A549 (cell line): Measurements from ENCODE around the gene TMEM200C. TPM values are rescaled to one million over a fixed set of nuclear protein-coding genes. Genes with fewer than 3 reads are reported as not detected.

ENCODE experiments used
- ATAC-seq, 2 experiments: fragments of 200-7000 bp in 1 of 2; fragments of >200 bp in 1 of 2; cut with Nextera tagmentation in 1 of 2; cut with Tn5 transposase in 1 of 2; 3 replicates each; pipeline versions ENCODE4 v1.8.0 to v1.9.1; 2018 to 2020; ENCODE audit warnings: mild to moderate bottlenecking in 1 of 2, moderate library complexity in 1 of 2
- CTCF ChIA-PET: fragments of 300-600 bp; sonication (Branson Sonifier 250); formaldehyde crosslinking; extraction: SDS; loops from one replicate; lab custom pipeline; 2021; ENCODE audit warnings: antibody characterized with exemption, inconsistent platforms; lab: Yijun Ruan, JAX
- POLR2A ChIA-PET: fragments of 350-600 bp; formaldehyde crosslinking; extraction: SDS; loops from one replicate; lab custom pipeline; 2021; ENCODE audit warnings: antibody characterized with exemption, inconsistent platforms; lab: Yijun Ruan, JAX
- DNase-seq, 2 experiments: peaks; one replicate each; pipeline versions ENCODE4 v3.0.0 to v3.0.0-alpha.2; 2011 to 2016; ENCODE audit warnings: low read depth in 1 of 2, low spot score in 1 of 2
- FAIRE-seq: peaks from 2 replicates; lab custom pipeline; 2011; peaks lifted over from hg19 to GRCh38; lab: Jason Lieb, UNC
- H3K27ac ChIP-seq, 2 experiments: fragments of >200 bp; sonication (Bioruptor Twin); formaldehyde crosslinking; 3 replicates each; pipeline ENCODE4 v1.5.1; 2016 to 2017
- H3K4me1 ChIP-seq: fragments of >200 bp; sonication (Bioruptor Twin); formaldehyde crosslinking; 3 replicates; pipeline ENCODE4 v1.6.1; 2016
- H3K4me2 ChIP-seq: fragments of >200 bp; sonication (Bioruptor Twin); formaldehyde crosslinking; 3 replicates; pipeline ENCODE4 v1.6.1; 2016
- H3K4me3 ChIP-seq: fragments of >200 bp; sonication (Bioruptor Twin); formaldehyde crosslinking; 3 replicates; pipeline ENCODE4 v1.5.1; 2016
- H3K9me3 ChIP-seq: fragments of >200 bp; sonication (Bioruptor Twin); formaldehyde crosslinking; 3 replicates; pipeline ENCODE4 v1.6.1; 2016
- ATOH8 ChIP-seq: fragments of 250-450 bp; sonication (Bioruptor Pico); IDR thresholded peaks from 2 replicates; pipeline ENCODE4 v1.5.0; 2020; ENCODE audit warnings: low read depth, mild to moderate bottlenecking, moderate library complexity
- CBX8 ChIP-seq: fragments of 200-600 bp; sonication (generic); IDR thresholded peaks from 2 replicates; pipeline ENCODE4 v1.6.1; 2016
- CEBPB ChIP-seq, 2 experiments: fragments of >200 bp in 1 of 2; sonication (Bioruptor Twin) in 1 of 2; formaldehyde crosslinking in 1 of 2; IDR thresholded peaks; 2 replicates each; pipeline ENCODE4 v1.6.1; 2012 to 2016
- CHD4 ChIP-seq: fragments of 200-600 bp; sonication (generic); IDR thresholded peaks from 2 replicates; pipeline ENCODE4 v1.6.1; 2016; ENCODE audit warnings: antibody characterized with exemption, mild to moderate bottlenecking, borderline replicate concordance
- CTCF ChIP-seq: fragments of >200 bp; sonication (Bioruptor Twin); formaldehyde crosslinking; IDR thresholded peaks from 3 replicates; pipeline ENCODE4 v1.5.1; 2016
- EHMT2 ChIP-seq: fragments of 200-600 bp; sonication (generic); IDR thresholded peaks from 2 replicates; pipeline ENCODE4 v1.6.1; 2016; ENCODE audit warnings: antibody characterized with exemption, low read depth, mild to moderate bottlenecking, moderate library complexity
- EP300 ChIP-seq, 2 experiments: fragments of >200 bp; sonication (Bioruptor Twin); formaldehyde crosslinking; IDR thresholded peaks; 2 replicates in 1 of 2; 3 replicates in 1 of 2; pipeline ENCODE4 v1.6.1; 2016 to 2017
- ESRRA ChIP-seq: fragments of 150-350 bp; IDR thresholded peaks from 2 replicates; pipeline ENCODE4 v1.6.1; 2014; ENCODE audit warnings: mild to moderate bottlenecking, low read length, borderline replicate concordance
- GATA3 ChIP-seq: IDR thresholded peaks from 2 replicates; pipeline ENCODE4 v1.6.1; 2012; ENCODE audit warnings: borderline replicate concordance
- HDAC2 ChIP-seq: fragments of 200-600 bp; sonication (generic); IDR thresholded peaks from 2 replicates; pipeline ENCODE4 v1.6.1; 2016
- HES2 ChIP-seq: fragments of >200 bp; sonication (Bioruptor Twin); formaldehyde crosslinking; IDR thresholded peaks from 2 replicates; pipeline ENCODE4 v1.6.1; 2016
- HOXA7 ChIP-seq: fragments of 250-450 bp; sonication (Bioruptor Pico); IDR thresholded peaks from 2 replicates; pipeline ENCODE4 v1.5.0; 2020; ENCODE audit warnings: mild to moderate bottlenecking, moderate library complexity
- HOXB13 ChIP-seq: fragments of 250-450 bp; sonication (Bioruptor Pico); IDR thresholded peaks from 2 replicates; pipeline ENCODE4 v1.5.0; 2020; ENCODE audit warnings: low read depth, mild to moderate bottlenecking, moderate library complexity
- JUNB ChIP-seq: fragments of >200 bp; sonication (Bioruptor Twin); formaldehyde crosslinking; IDR thresholded peaks from 2 replicates; pipeline ENCODE4 v1.6.1; 2016
- KDM5A ChIP-seq: fragments of 200-600 bp; sonication (generic); IDR thresholded peaks from 2 replicates; pipeline ENCODE4 v1.6.1; 2016; ENCODE audit warnings: antibody characterized with exemption, mild to moderate bottlenecking
- MAZ ChIP-seq: fragments of 150-350 bp; IDR thresholded peaks from 2 replicates; pipeline ENCODE4 v1.6.1; 2014; ENCODE audit warnings: antibody characterized with exemption, low read depth, low read length, borderline replicate concordance
- NR3C1 ChIP-seq: fragments of >200 bp; sonication (Bioruptor Twin); formaldehyde crosslinking; IDR thresholded peaks from 3 replicates; pipeline ENCODE4 v1.6.1; 2017
- PBX3 ChIP-seq: IDR thresholded peaks from 2 replicates; pipeline ENCODE4 v1.6.1; 2012
- POLR2AphosphoS2 ChIP-seq: conservative IDR thresholded peaks from 2 replicates; pipeline ENCODE4 v1.6.1; 2012; ENCODE audit warnings: low read length, improper control_type of control experiment, inconsistent platforms
- RFX5 ChIP-seq: fragments of 450-650 bp; IDR thresholded peaks from 2 replicates; pipeline ENCODE4 v1.7.1; 2014; ENCODE audit warnings: antibody characterized with exemption, mild to moderate bottlenecking, moderate library complexity
- USF2 ChIP-seq: fragments of 450-650 bp; IDR thresholded peaks from 2 replicates; pipeline ENCODE4 v1.6.1; 2014; ENCODE audit warnings: antibody characterized with exemption
- ZC3H11A ChIP-seq: fragments of 450-650 bp; IDR thresholded peaks from 2 replicates; pipeline ENCODE4 v1.6.1; 2014; ENCODE audit warnings: antibody characterized with exemption, mild to moderate bottlenecking
- ZNF302 ChIP-seq: fragments of 250-450 bp; sonication (Bioruptor Pico); IDR thresholded peaks from 2 replicates; pipeline ENCODE4 v1.9.0; 2021; ENCODE audit warnings: inconsistent platforms, mild to moderate bottlenecking, moderate library complexity
- WGBS: methylation state at CpG from one replicate; pipeline ENCODE4 v1.1.6; 2017; ENCODE audit errors: missing lambda C conversion rate; 5-methylcytosine and 5-hydroxymethylcytosine counted together
- polyA plus RNA-seq, 4 experiments: library from polyadenylated mRNA; depleted of rRNA in 3 of 4; stranded (reverse); fragments of >200 nt; fragmentation: RNase III in 1 of 4; extraction: RNeasy Plus Mini Kit Qiagen cat#74134 plus additional on column Dnase treatment in 1 of 4; gene quantifications; 2 replicates in 3 of 4; 3 replicates in 1 of 4; pipeline ENCODE4 v1.2.3, GENCODE V29; 2011 to 2017
- TF ChIP-seq, protein P1 (sequence below): fragments of 150-350 bp; IDR thresholded peaks from 2 replicates; pipeline ENCODE4 v1.6.1; 2014; ENCODE audit warnings: low read depth, mild to moderate bottlenecking, low read length
- TF ChIP-seq, protein P2 (sequence below): fragments of 200-600 bp; sonication (generic); IDR thresholded peaks from 2 replicates; pipeline ENCODE4 v1.6.1; 2016; ENCODE audit warnings: antibody characterized with exemption, mild to moderate bottlenecking, moderate library complexity

TMEM200C gene
- polyA plus RNA-seq, 2 of the 4 experiments (the other 2 are of a cell fraction): not detected

- Histone ChIP-seq H3K4me2 (no peak overlapping the region), H3K4me1 (no peaks in the 10 kb centered on the region), H3K4me3 (no peak overlapping the region)
- ATAC-seq: no peak
- POLR2A ChIA-PET: no interaction called here
- no peak for DNase-seq
- 64% methylated on average over 7 of the region's 7 CpGs for WGBS
- CTCF ChIA-PET: no interaction called here
- FAIRE-seq: no peak
- TF ChIP-seq POLR2AphosphoS2 (no peak), CEBPB (IDR thresholded peaks at IDR 0.05) (no peak), JUNB (no peak), HOXA7 (no peak), CTCF (no peak), PBX3 (no peak), RFX5 (no peak), EP300 (IDR thresholded peaks at IDR 0.05) (no peak), ZC3H11A (no peak), EHMT2 (no peak), NR3C1 (no peak), HES2 (no peak), HOXB13 (CRISPR knock-in tag) (no peak)
- TF ChIP-seq, all 56 proteins: peak for 0
- Histone ChIP-seq H3K9me3 (no peaks in the 10 kb centered on the region), H3K27ac (no peak overlapping the region)
These were observed 41.8 kb upstream of the TMEM200C start for GRCh38 chr18:5937121-5937520.

- Histone ChIP-seq H3K4me3 (no peak overlapping the region), H3K27ac (no peak overlapping the region), H3K4me2 (no peak overlapping the region), H3K4me1 (no peaks in the 10 kb centered on the region), H3K9me3 (0 out of 3 replicates have a peak, but pooled peaks cover 3% of the 10 kb centered on the region)
- 5% methylated on average over 2 of the region's 2 CpGs for WGBS
- ChIA-PET POLR2A (no interaction called here), CTCF (no interaction called here)
- no peak for ATAC-seq
- FAIRE-seq: no peak
- DNase-seq: no peak
- TF ChIP-seq CHD4: no peak
- no peak for TF ChIP-seq NR3C1
- TF ChIP-seq ZNF302: no peak
- TF ChIP-seq ESRRA: no peak
- no peak for TF ChIP-seq GATA3
These were observed 35.5 kb upstream of the TMEM200C start for GRCh38 chr18:5930789-5931188.

DNA sequence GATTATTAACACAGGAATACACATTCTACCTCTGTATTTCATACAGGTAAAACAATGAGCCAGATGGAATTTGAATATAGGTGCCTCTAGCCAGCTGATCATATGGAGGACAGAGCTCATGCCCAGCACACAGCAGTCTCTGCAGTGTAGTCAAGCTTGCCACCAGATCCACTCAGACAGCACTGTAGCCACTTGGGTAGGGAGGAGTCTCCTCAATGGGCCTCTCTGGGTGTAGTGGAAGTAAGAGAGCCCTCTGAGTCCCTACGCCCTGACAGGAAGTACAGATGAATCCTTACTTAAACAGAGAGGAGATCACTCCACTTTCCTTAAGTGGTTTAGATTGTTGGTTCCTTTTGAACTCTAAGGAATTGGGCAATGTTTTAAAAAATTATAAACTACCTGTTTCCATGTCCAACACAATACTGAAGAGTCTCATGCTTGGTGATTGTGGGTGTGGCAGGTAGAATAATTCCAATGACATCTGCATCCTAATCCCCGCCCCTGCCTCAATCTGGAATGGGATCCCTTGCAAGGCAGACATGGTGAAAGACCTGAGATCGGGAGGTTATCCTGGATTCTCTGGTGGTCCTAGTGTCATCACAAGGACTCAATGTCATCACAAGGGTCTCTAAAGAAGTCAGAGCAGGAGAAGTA is 23.0 kb upstream of the TMEM200C start:
- DNase-seq (no peak), ATAC-seq (no peak), FAIRE-seq (no peak)
- 14% methylated on average over 3 of the region's 3 CpGs for WGBS
- POLR2A ChIA-PET: no interaction called here
- Histone ChIP-seq H3K4me3 (no peak overlapping the region), H3K9me3 (no peaks in the 10 kb centered on the region), H3K4me2 (no peak overlapping the region), H3K27ac (no peak overlapping the region), H3K4me1 (no peaks in the 10 kb centered on the region)
- CTCF ChIA-PET: no interaction called here
- TF ChIP-seq EP300 (IDR thresholded peaks at IDR 0.05) (no peak), NR3C1 (no peak), HDAC2 (no peak), KDM5A (no peak), USF2 (no peak), GATA3 (no peak), ATOH8 (no peak), CEBPB (IDR thresholded peaks at IDR 0.05) (no peak), POLR2AphosphoS2 (no peak), CBX8 (no peak), MAZ (no peak)
- TF ChIP-seq, protein P1, sequence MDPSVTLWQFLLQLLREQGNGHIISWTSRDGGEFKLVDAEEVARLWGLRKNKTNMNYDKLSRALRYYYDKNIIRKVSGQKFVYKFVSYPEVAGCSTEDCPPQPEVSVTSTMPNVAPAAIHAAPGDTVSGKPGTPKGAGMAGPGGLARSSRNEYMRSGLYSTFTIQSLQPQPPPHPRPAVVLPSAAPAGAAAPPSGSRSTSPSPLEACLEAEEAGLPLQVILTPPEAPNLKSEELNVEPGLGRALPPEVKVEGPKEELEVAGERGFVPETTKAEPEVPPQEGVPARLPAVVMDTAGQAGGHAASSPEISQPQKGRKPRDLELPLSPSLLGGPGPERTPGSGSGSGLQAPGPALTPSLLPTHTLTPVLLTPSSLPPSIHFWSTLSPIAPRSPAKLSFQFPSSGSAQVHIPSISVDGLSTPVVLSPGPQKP: no peak
- TF ChIP-seq, protein P2, sequence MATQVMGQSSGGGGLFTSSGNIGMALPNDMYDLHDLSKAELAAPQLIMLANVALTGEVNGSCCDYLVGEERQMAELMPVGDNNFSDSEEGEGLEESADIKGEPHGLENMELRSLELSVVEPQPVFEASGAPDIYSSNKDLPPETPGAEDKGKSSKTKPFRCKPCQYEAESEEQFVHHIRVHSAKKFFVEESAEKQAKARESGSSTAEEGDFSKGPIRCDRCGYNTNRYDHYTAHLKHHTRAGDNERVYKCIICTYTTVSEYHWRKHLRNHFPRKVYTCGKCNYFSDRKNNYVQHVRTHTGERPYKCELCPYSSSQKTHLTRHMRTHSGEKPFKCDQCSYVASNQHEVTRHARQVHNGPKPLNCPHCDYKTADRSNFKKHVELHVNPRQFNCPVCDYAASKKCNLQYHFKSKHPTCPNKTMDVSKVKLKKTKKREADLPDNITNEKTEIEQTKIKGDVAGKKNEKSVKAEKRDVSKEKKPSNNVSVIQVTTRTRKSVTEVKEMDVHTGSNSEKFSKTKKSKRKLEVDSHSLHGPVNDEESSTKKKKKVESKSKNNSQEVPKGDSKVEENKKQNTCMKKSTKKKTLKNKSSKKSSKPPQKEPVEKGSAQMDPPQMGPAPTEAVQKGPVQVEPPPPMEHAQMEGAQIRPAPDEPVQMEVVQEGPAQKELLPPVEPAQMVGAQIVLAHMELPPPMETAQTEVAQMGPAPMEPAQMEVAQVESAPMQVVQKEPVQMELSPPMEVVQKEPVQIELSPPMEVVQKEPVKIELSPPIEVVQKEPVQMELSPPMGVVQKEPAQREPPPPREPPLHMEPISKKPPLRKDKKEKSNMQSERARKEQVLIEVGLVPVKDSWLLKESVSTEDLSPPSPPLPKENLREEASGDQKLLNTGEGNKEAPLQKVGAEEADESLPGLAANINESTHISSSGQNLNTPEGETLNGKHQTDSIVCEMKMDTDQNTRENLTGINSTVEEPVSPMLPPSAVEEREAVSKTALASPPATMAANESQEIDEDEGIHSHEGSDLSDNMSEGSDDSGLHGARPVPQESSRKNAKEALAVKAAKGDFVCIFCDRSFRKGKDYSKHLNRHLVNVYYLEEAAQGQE: no peak
